Activated naive CD4-positive, alpha-beta T cell treated with anti-CD3 and anti-CD28 coated beads for 36 hours (primary cell): Measurements from ENCODE around the gene HSPA1A. TPM values are rescaled to one million over a fixed set of nuclear protein-coding genes. Genes with fewer than 3 reads are reported as not detected.
"Not testable (repeated sequence)": the region's sequence is repeated elsewhere in the genome, so short reads cannot be mapped to it uniquely, and the experiment has no call there.

Experiments used
- CTCF ChIA-PET: fragments of 350-600 bp; sonication (Branson Sonifier 250); formaldehyde crosslinking; loops from one replicate; lab custom pipeline; 2021; ENCODE audit warnings: antibody characterized with exemption; lab: Charles Lee
- DNase-seq: peaks from one replicate; pipeline ENCODE4 v3.0.0-alpha.2; 2020
- H3K27ac Mint-ChIP-seq: one replicate; pipeline ENCODE4 v1.8.0; 2021; ENCODE audit warnings: mild to moderate bottlenecking, mixed read lengths
- H3K27me3 Mint-ChIP-seq: one replicate; pipeline ENCODE4 v1.8.0; 2021; ENCODE audit warnings: low read depth, mixed read lengths
- H3K36me3 Mint-ChIP-seq: one replicate; pipeline ENCODE4 v1.8.0; 2021; ENCODE audit warnings: low read depth, mixed read lengths
- H3K4me1 Mint-ChIP-seq: one replicate; pipeline ENCODE4 v1.8.0; 2021; ENCODE audit warnings: low read depth, mixed read lengths
- H3K4me3 Mint-ChIP-seq: one replicate; pipeline ENCODE4 v1.8.0; 2021; ENCODE audit warnings: mild to moderate bottlenecking, moderate library complexity, mixed read lengths
- H3K9me3 Mint-ChIP-seq: one replicate; pipeline ENCODE4 v1.8.0; 2021; ENCODE audit warnings: mixed read lengths
- intact Hi-C: fragments of 100-400 bp; cut with micrococcal nuclease; formaldehyde crosslinking; loops from one replicate; pipeline ENCODE4 v1.15.1; 2023
- total RNA-seq, 2 experiments: library from RNA; stranded (reverse); gene quantifications; one replicate each; pipeline ENCODE4 v1.2.3, GENCODE V29; 2021

Gene HSPA1A
- total RNA-seq, 2 experiments from 2014 or later, result 19.8 to 23.1 TPM

GRCh38 chr6:31784098-31784925 is 31.0 kb upstream of the HSPA1A start:
- Mint-ChIP-seq H3K9me3 (no peaks in the 10 kb centered on the region), H3K36me3 (peaks cover 35% of the 10 kb centered on the region), H3K27ac (no peak overlapping the region), H3K4me3 (no peak overlapping the region), H3K27me3 (no peaks in the 10 kb centered on the region), H3K4me1 (no peaks in the 10 kb centered on the region)
- no peak for DNase-seq
- CTCF ChIA-PET, result interaction anchor here (0.7 to 1.2 kb wide), 4 partner anchors 12 to 292 kb away, joined by 3 to 5 read pairs (median 4); partner anchors contain the start of genes LSM2 and VARS1
- intact Hi-C loops, result no loop called here

DNA sequence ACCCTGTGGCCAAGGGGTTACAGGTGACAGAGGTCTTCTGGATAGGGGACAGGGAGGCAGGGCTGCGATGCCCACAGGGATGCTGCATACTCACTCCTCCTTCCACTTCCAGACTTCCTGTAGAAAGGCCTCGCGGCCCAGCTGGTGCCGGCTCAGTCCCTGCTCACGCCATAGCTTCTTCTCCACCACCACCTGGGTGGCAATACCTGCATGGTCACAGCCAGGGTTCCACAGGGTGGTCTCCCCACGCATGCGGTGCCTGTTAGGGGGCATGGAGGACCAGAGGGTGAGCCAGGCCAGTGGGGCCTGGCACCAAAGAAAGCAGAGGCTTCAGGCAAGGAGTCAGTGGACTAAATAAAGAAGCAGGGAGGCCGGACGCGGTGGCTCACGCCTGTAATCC is 29.9 kb upstream of the HSPA1A start:
- H3K4me3 Mint-ChIP-seq, result no peak overlapping the region
- no peak overlapping the region for H3K27ac Mint-ChIP-seq
- H3K36me3 Mint-ChIP-seq, result peaks cover 34% of the 10 kb centered on the region
- CTCF ChIA-PET, result interaction anchor here (1.0 to 2.2 kb wide), 4 partner anchors 10 to 203 kb away, joined by 3 to 8 read pairs (median 4); partner anchors contain the start of genes LSM2, LTB and VARS1
- H3K27me3 Mint-ChIP-seq, result no peaks in the 10 kb centered on the region
- no peak for DNase-seq
- H3K4me1 Mint-ChIP-seq, result peaks cover 2% of the 10 kb centered on the region
- intact Hi-C loops, result no loop called here
- H3K9me3 Mint-ChIP-seq, result no peaks in the 10 kb centered on the region

DNA sequence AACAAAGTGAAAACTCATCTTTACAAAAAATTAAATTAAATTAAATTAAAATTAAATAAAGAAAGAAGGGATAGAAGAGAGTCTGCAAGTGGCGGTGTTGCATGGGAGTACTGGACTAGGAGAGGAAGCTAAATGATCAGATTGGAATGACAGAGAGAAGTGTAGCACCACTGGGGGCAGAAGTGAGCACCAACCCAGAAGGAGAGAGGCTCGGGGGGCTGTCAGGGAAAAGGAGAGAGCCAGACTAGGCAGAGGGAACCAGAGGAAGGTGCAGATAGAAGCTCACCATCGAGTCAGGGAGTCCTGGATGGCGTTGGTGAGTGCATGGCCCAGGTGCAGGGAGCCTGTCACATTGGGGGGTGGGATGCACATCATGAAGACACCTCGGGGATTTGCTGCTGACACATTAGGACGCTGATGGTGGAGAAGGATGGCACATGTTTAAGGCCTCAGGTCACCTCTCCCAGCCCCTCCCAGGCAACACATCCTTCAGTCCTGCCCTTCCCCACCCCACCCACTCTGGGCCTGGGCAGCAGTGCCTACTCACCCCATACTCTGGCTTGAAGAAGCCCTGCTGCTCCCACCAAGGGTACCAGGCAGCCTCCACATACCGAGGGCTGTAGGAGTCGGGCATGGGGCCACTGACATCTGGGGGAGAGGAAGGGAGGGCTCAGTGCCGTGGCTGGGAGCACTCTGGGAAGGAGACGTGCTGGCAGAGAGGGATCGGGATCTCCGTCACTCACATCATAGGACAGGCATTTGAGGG is 23.8 kb upstream of the HSPA1A start:
- no peak overlapping the region for H3K4me3 Mint-ChIP-seq

GRCh38 chr6:31792090-31792374 is 23.3 kb upstream of the HSPA1A start:
- Mint-ChIP-seq H3K4me3 (no peak overlapping the region), H3K27me3 (no peaks in the 10 kb centered on the region), H3K36me3 (peaks cover 29% of the 10 kb centered on the region), H3K27ac (no peak overlapping the region), H3K4me1 (peaks cover 35% of the 10 kb centered on the region), H3K9me3 (no peaks in the 10 kb centered on the region)
- intact Hi-C loops, result no loop called here
- CTCF ChIA-PET, result interaction anchor here (1.5 to 2.9 kb wide), 5 partner anchors 14 to 52 kb away, joined by 6 to 15 read pairs (median 7); partner anchors contain the start of genes LSM2 and MSH5
- no peak for DNase-seq

More for the DNA sequence above, 23.8 kb upstream of the HSPA1A start:
- Mint-ChIP-seq H3K27me3 (no peaks in the 10 kb centered on the region), H3K27ac (no peak overlapping the region), H3K9me3 (no peaks in the 10 kb centered on the region), H3K36me3 (peaks cover 30% of the 10 kb centered on the region), H3K4me1 (peaks cover 33% of the 10 kb centered on the region)
- CTCF ChIA-PET, result interaction anchor here (0.9 to 2.9 kb wide), 10 partner anchors 14 to 125 kb away, joined by 3 to 15 read pairs (median 6); partner anchors contain the start of genes CSNK2B, LSM2, MSH5 and VWA7
- peak; percentile 52 for DNase-seq
- intact Hi-C loops, result no loop called here

- no peak for DNase-seq
- CTCF ChIA-PET, result interaction anchor here (2.0 to 2.9 kb wide), 4 partner anchors 13 to 38 kb away, joined by 6 to 15 read pairs (median 7); partner anchors contain the start of gene LSM2
- Mint-ChIP-seq H3K27me3 (no peaks in the 10 kb centered on the region), H3K4me1 (peaks cover 42% of the 10 kb centered on the region), H3K4me3 (no peak overlapping the region), H3K27ac (peak overlapping the region; percentile 57), H3K36me3 (peaks cover 30% of the 10 kb centered on the region), H3K9me3 (no peaks in the 10 kb centered on the region)
- intact Hi-C loops, result no loop called here
Measured at GRCh38 chr6:31792761-31793171, 22.6 kb upstream of the HSPA1A start.

- H3K4me1 Mint-ChIP-seq, result peaks cover 47% of the 10 kb centered on the region
- H3K27ac Mint-ChIP-seq, result peak overlapping the region; percentile 83
- DNase-seq, H3K27me3 Mint-ChIP-seq, H3K9me3 Mint-ChIP-seq, CTCF ChIA-PET: not testable (repeated sequence)
- peaks cover 32% of the 10 kb centered on the region for H3K36me3 Mint-ChIP-seq
- intact Hi-C loops, result loop anchor here (2.0 kb wide), 2 partner anchors 65 to 69 kb away; partner anchors contain the start of genes DDAH2 and NEU1
- peak overlapping the region; percentile 99 for H3K4me3 Mint-ChIP-seq
Measured at GRCh38 chr6:31793927-31794245, 21.5 kb upstream of the HSPA1A start.

GRCh38 chr6:31794294-31794865 is 21.0 kb upstream of the HSPA1A start:
- Mint-ChIP-seq H3K36me3 (peaks cover 28% of the 10 kb centered on the region), H3K4me3 (peak overlapping the region; percentile 99), H3K27me3 (no peaks in the 10 kb centered on the region), H3K9me3 (no peaks in the 10 kb centered on the region), H3K27ac (peak overlapping the region; percentile 83), H3K4me1 (peaks cover 47% of the 10 kb centered on the region)
- intact Hi-C loops, result loop anchor here (2.0 kb wide), 2 partner anchors 66 to 68 kb away; partner anchors contain the start of genes DDAH2 and NEU1
- no peak for DNase-seq
- CTCF ChIA-PET, result interaction anchor here (1.2 kb wide), 1 partner anchor 33 kb away, joined by 3 read pairs; the partner anchor contains the start of gene HSPA1B

- Mint-ChIP-seq H3K4me1 (peaks cover 45% of the 10 kb centered on the region), H3K27me3 (no peaks in the 10 kb centered on the region), H3K27ac (peak overlapping the region; percentile 96), H3K36me3 (peaks cover 25% of the 10 kb centered on the region), H3K9me3 (no peaks in the 10 kb centered on the region), H3K4me3 (peak overlapping the region; percentile 99)
- CTCF ChIA-PET, result interaction anchor here (1.2 kb wide), 1 partner anchor 32 kb away, joined by 3 read pairs; the partner anchor contains the start of gene HSPA1B
- DNase-seq, result no peak
- intact Hi-C loops, result loop anchor here (1.0 to 2.0 kb wide), 6 partner anchors 11 to 92 kb away; partner anchors contain the start of genes ABHD16A, DDAH2, LSM2 and NEU1
Measured at GRCh38 chr6:31794866-31795615, 20.3 kb upstream of the HSPA1A start.

GRCh38 chr6:31795616-31796298 is 19.6 kb upstream of the HSPA1A start, which contains the start of gene VARS1:
Gene VARS1, minus strand, starts transcription at chr6:31795752. Its CDS starts 535 bp downstream, at chr6:31795217.
- intact Hi-C loops, result loop anchor here (1.0 to 2.0 kb wide), 8 partner anchors 11 to 92 kb away; partner anchors contain the start of genes ABHD16A, DDAH2, LSM2 and NEU1
- peaks cover 23% of the 10 kb centered on the region for H3K36me3 Mint-ChIP-seq
- no peaks in the 10 kb centered on the region for H3K27me3 Mint-ChIP-seq
- H3K4me3 Mint-ChIP-seq, result peak within 1 kb of the TSS; percentile 99
- CTCF ChIA-PET, result interaction anchor here (0.8 to 1.5 kb wide), 7 partner anchors 10 to 72 kb away, joined by 3 to 5 read pairs (median 4); partner anchors contain the start of genes DDAH2, HSPA1B and LSM2
- H3K9me3 Mint-ChIP-seq, result no peaks in the 10 kb centered on the region
- H3K4me1 Mint-ChIP-seq, result peaks cover 43% of the 10 kb centered on the region
- H3K27ac Mint-ChIP-seq, result peak within 1 kb of the TSS; percentile 96
- peak; percentile 89 for DNase-seq

- no peaks in the 10 kb centered on the region for H3K9me3 Mint-ChIP-seq
- CTCF ChIA-PET, result interaction anchor here (0.8 to 1.5 kb wide), 2 partner anchors 68 to 71 kb away, joined by 3 to 5 read pairs; partner anchors contain the start of gene DDAH2
- peak overlapping the region; percentile 63 for H3K27ac Mint-ChIP-seq
- no peak for DNase-seq
- peaks cover 21% of the 10 kb centered on the region for H3K36me3 Mint-ChIP-seq
- H3K4me3 Mint-ChIP-seq, result no peak overlapping the region
- H3K4me1 Mint-ChIP-seq, result peaks cover 39% of the 10 kb centered on the region
- no peaks in the 10 kb centered on the region for H3K27me3 Mint-ChIP-seq
- intact Hi-C loops, result loop anchor here (2.0 kb wide), 2 partner anchors 16 to 26 kb away; no protein-coding TSS in a partner anchor
Measured at GRCh38 chr6:31796993-31797385, 18.4 kb upstream of the HSPA1A start.
